K562 (cell line): ENCODE measurements around the gene DHX29. TPM values are rescaled to one million over a fixed set of nuclear protein-coding genes. Genes with fewer than 3 reads are reported as not detected.

Source experiments
- PPARD ChIP-seq: fragments of 250-450 bp; sonication (Bioruptor Pico); IDR thresholded peaks from 2 replicates; pipeline ENCODE4 v1.8.0; 2022; ENCODE audit warnings: inconsistent platforms, mild to moderate bottlenecking, moderate library complexity
- TRIM24 ChIP-seq, 2 experiments: fragments of 450-650 bp; IDR thresholded peaks; 2 replicates each; pipeline ENCODE4 v1.6.1; 2016
- XRCC5 ChIP-seq: fragments of 200-400 bp; formaldehyde crosslinking; IDR thresholded peaks from 2 replicates; pipeline ENCODE4 v1.6.1; 2017; ENCODE audit warnings: low read depth, mild to moderate bottlenecking, low read length
- ZBTB9 ChIP-seq: fragments of 450-650 bp; formaldehyde crosslinking; IDR thresholded peaks from 2 replicates; pipeline ENCODE4 v1.4.0; 2020; ENCODE audit warnings: mild to moderate bottlenecking, moderate library complexity
- ZNF592 ChIP-seq: fragments of 450-650 bp; IDR thresholded peaks from 2 replicates; pipeline ENCODE4 v1.6.1; 2017; ENCODE audit warnings: antibody characterized with exemption, mild to moderate bottlenecking
- polyA plus RNA-seq, 8 experiments: library from polyadenylated mRNA; depleted of rRNA in 4 of 8; stranded (reverse) in 5 of 8; unstranded in 3 of 8; fragments of >200 nt; fragmentation: Nextera tagmentation in 2 of 8; fragmentation: Illumina TruSeq in 1 of 8; extraction: Ambion mirVana in 2 of 8; extraction: Trizol in 1 of 8; gene quantifications; 2 replicates each; pipeline versions ENCODE4 v1.2.1 to v1.2.3, GENCODE V29; 2011 to 2014; ENCODE audit warnings: inconsistent platforms in 1 of 8, missing spikeins in 1 of 8
- total RNA-seq, 7 experiments: library from RNA; depleted of rRNA in 6 of 7; stranded (reverse); fragments of >200 nt in 6 of 7; fragmentation: Illumina TruSeq in 2 of 7; extraction: Trizol in 2 of 7; gene quantifications; 2 replicates each; pipeline versions ENCODE4 v1.2.1 to v1.2.3, GENCODE V29; 2011 to 2021; ENCODE audit warnings: low replicate concordance in 1 of 7
- TF ChIP-seq, protein P1 (sequence below): IDR thresholded peaks from 2 replicates; pipeline ENCODE4 v1.6.1; 2012; ENCODE audit warnings: low read depth, low read length, improper control_type of control experiment, borderline replicate concordance
- TF ChIP-seq, protein P2 (sequence below): IDR thresholded peaks from 2 replicates; pipeline ENCODE4 v1.6.1; 2011; ENCODE audit warnings: borderline replicate concordance, low read depth, mild to moderate bottlenecking, moderate library complexity, low read length; ENCODE audit not compliant: insufficient read depth, poor library complexity, severe bottlenecking

The DHX29 gene
- total and polyA plus RNA-seq, 9 of the 15 experiments (the other 6 are each of a cell fraction or from before 2014, with no cell fraction given) = 7.5 to 42.1 (median 25.0) TPM

DNA sequence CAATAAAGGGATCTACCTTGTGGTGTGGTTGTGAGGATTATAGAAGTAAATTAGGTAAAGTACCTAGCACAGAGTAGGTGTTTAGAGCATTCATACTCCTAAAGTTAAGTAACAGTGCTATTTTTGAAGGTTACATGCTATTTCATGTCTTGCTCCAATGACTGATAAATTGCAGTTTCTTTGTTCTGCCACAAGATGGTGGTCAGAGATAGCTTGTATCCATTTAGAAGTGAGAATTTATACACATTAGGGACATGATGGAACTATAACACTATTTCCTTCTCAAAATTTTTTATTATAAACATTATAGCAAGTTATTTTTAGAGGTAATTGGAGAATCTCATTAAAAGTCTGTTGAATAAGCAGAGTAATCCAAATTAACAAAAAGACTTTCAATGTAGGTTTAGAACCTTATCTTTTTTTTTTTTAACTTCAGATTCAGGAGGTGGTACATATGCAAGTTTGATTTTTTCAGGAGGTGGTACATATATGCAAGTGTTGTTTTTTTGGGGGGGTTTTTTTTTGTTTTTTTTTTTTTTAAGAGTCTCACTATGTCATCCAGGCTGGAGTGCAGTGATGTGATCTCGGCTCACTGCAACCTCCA is 17.4 kb upstream of the DHX29 start (continued):
- TF ChIP-seq ZNF592 = 0 out of 2 replicates have a peak, but pooled peaks have one; percentile 49
- TF ChIP-seq XRCC5 = no peak
- TF ChIP-seq, protein P1, sequence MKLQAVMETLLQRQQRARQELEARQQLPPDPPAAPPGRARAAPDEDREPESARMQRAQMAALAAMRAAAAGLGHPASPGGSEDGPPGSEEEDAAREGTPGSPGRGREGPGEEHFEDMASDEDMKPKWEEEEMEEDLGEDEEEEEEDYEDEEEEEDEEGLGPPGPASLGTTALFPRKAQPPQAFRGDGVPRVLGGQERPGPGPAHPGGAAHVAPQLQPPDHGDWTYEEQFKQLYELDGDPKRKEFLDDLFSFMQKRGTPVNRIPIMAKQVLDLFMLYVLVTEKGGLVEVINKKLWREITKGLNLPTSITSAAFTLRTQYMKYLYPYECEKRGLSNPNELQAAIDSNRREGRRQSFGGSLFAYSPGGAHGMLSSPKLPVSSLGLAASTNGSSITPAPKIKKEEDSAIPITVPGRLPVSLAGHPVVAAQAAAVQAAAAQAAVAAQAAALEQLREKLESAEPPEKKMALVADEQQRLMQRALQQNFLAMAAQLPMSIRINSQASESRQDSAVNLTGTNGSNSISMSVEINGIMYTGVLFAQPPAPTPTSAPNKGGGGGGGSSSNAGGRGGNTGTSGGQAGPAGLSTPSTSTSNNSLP = peak; percentile 51; the same call in 1 of the 2 replicates
- no peak for TF ChIP-seq PPARD (CRISPR knock-in tag)
- peak; percentile 12 to 15; a peak in 1 of 4 replicates for TF ChIP-seq TRIM24 (IDR thresholded peaks at IDR 0.05)
- no peak for TF ChIP-seq ZBTB9 (CRISPR knock-in tag)
- TF ChIP-seq, protein P2, sequence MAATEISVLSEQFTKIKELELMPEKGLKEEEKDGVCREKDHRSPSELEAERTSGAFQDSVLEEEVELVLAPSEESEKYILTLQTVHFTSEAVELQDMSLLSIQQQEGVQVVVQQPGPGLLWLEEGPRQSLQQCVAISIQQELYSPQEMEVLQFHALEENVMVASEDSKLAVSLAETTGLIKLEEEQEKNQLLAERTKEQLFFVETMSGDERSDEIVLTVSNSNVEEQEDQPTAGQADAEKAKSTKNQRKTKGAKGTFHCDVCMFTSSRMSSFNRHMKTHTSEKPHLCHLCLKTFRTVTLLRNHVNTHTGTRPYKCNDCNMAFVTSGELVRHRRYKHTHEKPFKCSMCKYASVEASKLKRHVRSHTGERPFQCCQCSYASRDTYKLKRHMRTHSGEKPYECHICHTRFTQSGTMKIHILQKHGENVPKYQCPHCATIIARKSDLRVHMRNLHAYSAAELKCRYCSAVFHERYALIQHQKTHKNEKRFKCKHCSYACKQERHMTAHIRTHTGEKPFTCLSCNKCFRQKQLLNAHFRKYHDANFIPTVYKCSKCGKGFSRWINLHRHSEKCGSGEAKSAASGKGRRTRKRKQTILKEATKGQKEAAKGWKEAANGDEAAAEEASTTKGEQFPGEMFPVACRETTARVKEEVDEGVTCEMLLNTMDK = no peak
- TF ChIP-seq, all 486 proteins: peak for 11
